K562 (cell line): ENCODE measurements around the gene MBNL1. TPM values are rescaled to one million over a fixed set of nuclear protein-coding genes. Genes with fewer than 3 reads are reported as not detected.

Source experiments
- ATAC-seq: fragments of 200-7000 bp; cut with Tn5 transposase; 3 replicates; pipeline ENCODE4 v1.9.1; 2020; ENCODE audit warnings: moderate library complexity
- BruUV-seq: library from RNA; stranded (reverse); fragments of 400-500 nt; replicated peaks from 2 replicates; lab custom pipeline; 2021; lab: Mats Ljungman, UMichigan
- CTCF ChIA-PET: fragments of 300-600 bp; formaldehyde crosslinking; extraction: SDS; loops from one replicate; lab custom pipeline; 2021; ENCODE audit warnings: low intra/inter-chr PET ratio; lab: Yijun Ruan, JAX
- POLR2A ChIA-PET: fragments of 300-600, 350-650 bp; sonication (Branson Sonifier 250); formaldehyde crosslinking; extraction: SDS; loops from one replicate; lab custom pipeline; 2021; ENCODE audit warnings: antibody characterized with exemption, inconsistent platforms; lab: Yijun Ruan, JAX
- DNase-seq, 4 experiments: peaks; one replicate each; pipeline versions ENCODE4 v3.0.0 to v3.0.0-alpha.2; 2011 to 2018; ENCODE audit warnings: low spot score in 3 of 4, mixed read lengths in 3 of 4; ENCODE audit errors: extremely low read depth in 1 of 4
- FAIRE-seq: peaks from 2 replicates; lab custom pipeline; 2011; peaks lifted over from hg19 to GRCh38; lab: Jason Lieb, UNC
- H2AFZ ChIP-seq: 2 replicates; pipeline ENCODE4 v1.6.0; 2011; ENCODE audit warnings: low read depth, low read length, control low read depth, inconsistent platforms
- H3K27ac ChIP-seq: fragments of 200-600 bp; 3 replicates; pipeline ENCODE4 v1.8.0; 2011; ENCODE audit warnings: low read depth, mild to moderate bottlenecking, control low read depth, inconsistent platforms, low read length, moderate library complexity, mixed read lengths; ENCODE audit errors: extremely low read depth
- H3K27me3 ChIP-seq, 2 experiments: fragments of 300-600 bp in 1 of 2; 2 replicates in 1 of 2; 3 replicates in 1 of 2; pipeline versions ENCODE4 v1.6.0 to v1.8.0; 2011; ENCODE audit warnings: inconsistent platforms in 2 of 2, low read length in 2 of 2, mild to moderate bottlenecking in 1 of 2, mixed read lengths in 1 of 2, moderate library complexity in 1 of 2; ENCODE audit not compliant: control insufficient read depth in 2 of 2, insufficient read depth in 2 of 2
- H3K36me3 ChIP-seq: fragments of 300-600 bp; 3 replicates; pipeline ENCODE4 v1.8.0; 2011; ENCODE audit warnings: mild to moderate bottlenecking, low read length, inconsistent platforms; ENCODE audit not compliant: control insufficient read depth, insufficient read depth
- H3K4me1 ChIP-seq, 2 experiments: fragments of 200-600 bp in 1 of 2; replicated peaks in 1 of 2; 2 replicates in 1 of 2; 3 replicates in 1 of 2; pipeline versions ENCODE4 v1.5.1 to v1.8.0; 2011; ENCODE audit warnings: inconsistent platforms in 2 of 2, low read length in 2 of 2, mild to moderate bottlenecking in 1 of 2, mixed read lengths in 1 of 2, moderate library complexity in 1 of 2; ENCODE audit not compliant: control insufficient read depth in 2 of 2, insufficient read depth in 2 of 2
- H3K4me2 ChIP-seq: 2 replicates; pipeline ENCODE4 v1.6.1; 2011; ENCODE audit warnings: low read length, control low read depth, inconsistent platforms, mixed read lengths; ENCODE audit not compliant: insufficient read depth
- H3K4me3 ChIP-seq: fragments of 200-600 bp; sonication (generic), shearing (Covaris generic); 2 replicates; pipeline ENCODE4 v1.5.1; 2016; ENCODE audit warnings: control low read depth, inconsistent platforms
- H3K79me2 ChIP-seq: fragments of 200-600 bp; 3 replicates; pipeline ENCODE4 v1.8.0; 2011; ENCODE audit warnings: low read length, inconsistent platforms; ENCODE audit not compliant: control insufficient read depth, insufficient read depth
- H3K9ac ChIP-seq, 2 experiments: 2 replicates each; pipeline versions ENCODE4 v1.6.0 to v1.6.1; 2011; ENCODE audit warnings: low read depth in 2 of 2, low read length in 2 of 2, control low read depth in 1 of 2, inconsistent platforms in 1 of 2, mild to moderate bottlenecking in 1 of 2, mixed read lengths in 1 of 2; ENCODE audit not compliant: insufficient read depth in 1 of 2
- H3K9me1 ChIP-seq: one replicate; pipeline ENCODE4 v1.6.0; 2011; ENCODE audit warnings: inconsistent platforms, mild to moderate bottlenecking, low read length, moderate library complexity; ENCODE audit not compliant: control insufficient read depth, insufficient read depth
- H3K9me3 ChIP-seq: replicated peaks from 2 replicates; pipeline ENCODE4 v1.5.1; 2011; ENCODE audit warnings: low read depth, low read length, inconsistent platforms; ENCODE audit not compliant: control insufficient read depth, insufficient read depth
- H4K20me1 ChIP-seq: replicated peaks from 2 replicates; pipeline ENCODE4 v1.6.1; 2011; ENCODE audit warnings: low read length, inconsistent platforms, mixed read lengths; ENCODE audit not compliant: control insufficient read depth, insufficient read depth
- ARID4B ChIP-seq: sonication (generic); formaldehyde crosslinking; IDR thresholded peaks from 2 replicates; pipeline ENCODE4 v1.8.0; 2022; ENCODE audit warnings: mild to moderate bottlenecking, missing genetic modification reagents
- BRD4 ChIP-seq: fragments of 200-600 bp; sonication (generic); IDR thresholded peaks from 2 replicates; pipeline ENCODE4 v1.6.1; 2017; ENCODE audit warnings: inconsistent platforms
- CEBPB ChIP-seq: fragments of 450-650 bp; IDR thresholded peaks from 2 replicates; pipeline ENCODE4 v1.6.1; 2016; ENCODE audit warnings: missing genetic modification characterization, missing compliant biosample characterization
- EZH2 ChIP-seq: IDR thresholded peaks from 2 replicates; pipeline ENCODE4 v1.6.1; 2012; ENCODE audit warnings: low read depth, mild to moderate bottlenecking, inconsistent platforms, low read length, borderline replicate concordance
- SNAPC5 ChIP-seq: fragments of 250-450 bp; sonication (Bioruptor Pico); IDR thresholded peaks from 2 replicates; pipeline ENCODE4 v1.8.0; 2021; ENCODE audit warnings: moderate library complexity, mild to moderate bottlenecking, inconsistent platforms
- WGBS: fragments of 100-300 bp; shearing (Covaris generic); methylation state at CpG from one replicate; pipeline ENCODE4 v1.1.6; 2016; ENCODE audit warnings: low coverage, mixed read lengths; ENCODE audit not compliant: insufficient coverage; ENCODE audit errors: missing lambda C conversion rate; 5-methylcytosine and 5-hydroxymethylcytosine counted together
- in situ Hi-C: fragments of 300-500 bp; cut with MboI; formaldehyde crosslinking; loops from 4 replicates; pipeline ENCODE4 v1.15.0; 2018; ENCODE audit warnings: inconsistent platforms, mixed read lengths
- intact Hi-C: fragments of 100-400 bp; cut with micrococcal nuclease; formaldehyde crosslinking; loops from 2 replicates; pipeline ENCODE4 v1.14.2; 2022
- polyA plus RNA-seq, 8 experiments: library from polyadenylated mRNA; depleted of rRNA in 4 of 8; stranded (reverse) in 5 of 8; unstranded in 3 of 8; fragments of >200 nt; fragmentation: Nextera tagmentation in 2 of 8; fragmentation: Illumina TruSeq in 1 of 8; extraction: Ambion mirVana in 2 of 8; extraction: Trizol in 1 of 8; gene quantifications; 2 replicates each; pipeline versions ENCODE4 v1.2.1 to v1.2.3, GENCODE V29; 2011 to 2014; ENCODE audit warnings: inconsistent platforms in 1 of 8, missing spikeins in 1 of 8
- total RNA-seq, 7 experiments: library from RNA; depleted of rRNA in 6 of 7; stranded (reverse); fragments of >200 nt in 6 of 7; fragmentation: Illumina TruSeq in 2 of 7; extraction: Trizol in 2 of 7; gene quantifications; 2 replicates each; pipeline versions ENCODE4 v1.2.1 to v1.2.3, GENCODE V29; 2011 to 2021; ENCODE audit warnings: low replicate concordance in 1 of 7

The MBNL1 gene
- total and polyA plus RNA-seq, 9 of the 15 experiments (the other 6 are each of a cell fraction or from before 2014, with no cell fraction given) = 70.3 to 243 (median 220) TPM

GRCh38 chr3:152497457-152497856, 228.7 kb downstream of the MBNL1 start:
- ChIA-PET CTCF (no interaction called here), POLR2A (interaction anchor here (0.7 to 1.1 kb wide), 3 partner anchors 8 to 11 kb away, joined by 3 to 4 read pairs (median 3); no protein-coding TSS in a partner anchor)
- Histone ChIP-seq H3K4me2 (no peak overlapping the region), H3K9me1 (no peaks in the 10 kb centered on the region), H3K9me3 (no peaks in the 10 kb centered on the region), H3K4me1 (no peaks in the 10 kb centered on the region; a peak in 1 of 5 replicates), H3K9ac (no peak overlapping the region), H2AFZ (peak overlapping the region; percentile 33; the same call in 1 of the 2 replicates), H3K27ac (no peak overlapping the region), H3K4me3 (no peak overlapping the region), H3K36me3 (no peaks in the 10 kb centered on the region), H3K79me2 (no peaks in the 10 kb centered on the region), H3K27me3 (no peaks in the 10 kb centered on the region), H4K20me1 (no peaks in the 10 kb centered on the region)
- ATAC-seq (no peak), DNase-seq (no peak), FAIRE-seq (no peak)
- TF ChIP-seq CEBPB (tag) (0 out of 2 replicates have a peak, but pooled peaks have one; percentile 8), EZH2 (no peak), BRD4 (no peak), SNAPC5 (CRISPR knock-in tag) (no peak), ARID4B (CRISPR knock-in tag) (no peak)
- BruUV-seq = no TSS peak
- intact Hi-C loops (no loop called here), in situ Hi-C loops (no loop called here)
- WGBS = 10% methylated on average over 3 of the region's 3 CpGs
